Measurements from ENCODE around the gene TMED1. TPM values are rescaled to one million over a fixed set of nuclear protein-coding genes. Genes with fewer than 3 reads are reported as not detected.

TMED1 gene
- total and polyA plus RNA-seq, 9 of the 15 experiments (the other 6 are each of a cell fraction or from before 2014, with no cell fraction given): 0.86 to 30.2 (median 23.5) TPM

- TF ChIP-seq TRIM25 (IDR thresholded peaks at IDR 0.05; ENCODE audit: borderline replicate concordance) (0 out of 2 replicates have a peak, but pooled peaks have one; percentile 63), SMAD2 (IDR thresholded peaks at IDR 0.05; ENCODE audit: low read depth, low read length) (no peak), NCOA1 (IDR thresholded peaks at IDR 0.05; ENCODE audit: low read depth) (0 out of 2 replicates have a peak, but pooled peaks have one; percentile 45), ZNF3 (CRISPR knock-in tag; IDR thresholded peaks at IDR 0.05) (no peak), FOXA3 (CRISPR knock-in tag; conservative IDR thresholded peaks at IDR 0.05 in 1 of 2, IDR thresholded peaks at IDR 0.05 in 1 of 2) (peak in 1 of 2 experiments; percentile 95; a peak in 2 of 4 replicates), HDAC8 (tag; IDR thresholded peaks at IDR 0.05) (peak; percentile 95), MED1 (CRISPR knock-in tag; IDR thresholded peaks at IDR 0.05; ENCODE audit: borderline replicate concordance) (0 out of 2 replicates have a peak, but pooled peaks have one; percentile 20), ELF2 (CRISPR knock-in tag; IDR thresholded peaks at IDR 0.05) (no peak), NCOA4 (IDR thresholded peaks at IDR 0.05; ENCODE audit: partially characterized antibody) (no peak), LEF1 (IDR thresholded peaks at IDR 0.05) (no peak; the same call in 1 of the 2 replicates), JUN (IDR thresholded peaks at IDR 0.05; ENCODE audit: borderline replicate concordance, low read depth, low read length) (peak; percentile 91; the same call in 1 of the 2 replicates), JUN (CRISPR knock-in tag; IDR thresholded peaks at IDR 0.05; ENCODE audit: borderline replicate concordance) (peak; percentile 96; the same call in 1 of the 2 replicates), NR1H2 (CRISPR knock-in tag; IDR thresholded peaks at IDR 0.05) (peak; percentile 91; the same call in 1 of the 2 replicates), CBX5 (IDR thresholded peaks at IDR 0.05; ENCODE audit: borderline replicate concordance, low read depth) (peak; percentile 76; the same call in 1 of the 2 replicates), FOSL1 (tag; conservative IDR thresholded peaks at IDR 0.05) (peak; percentile 83), CBFA2T3 (IDR thresholded peaks at IDR 0.05) (peak; percentile 32; the same call in 1 of the 2 replicates), CCAR2 (IDR thresholded peaks at IDR 0.05; ENCODE audit: low read depth, low read length) (no peak; the same call in 1 of the 2 replicates), NCOR1 (IDR thresholded peaks at IDR 0.05) (no peak), SLC30A9 (CRISPR knock-in tag; IDR thresholded peaks at IDR 0.05) (no peak)
- TF ChIP-seq, protein P1, sequence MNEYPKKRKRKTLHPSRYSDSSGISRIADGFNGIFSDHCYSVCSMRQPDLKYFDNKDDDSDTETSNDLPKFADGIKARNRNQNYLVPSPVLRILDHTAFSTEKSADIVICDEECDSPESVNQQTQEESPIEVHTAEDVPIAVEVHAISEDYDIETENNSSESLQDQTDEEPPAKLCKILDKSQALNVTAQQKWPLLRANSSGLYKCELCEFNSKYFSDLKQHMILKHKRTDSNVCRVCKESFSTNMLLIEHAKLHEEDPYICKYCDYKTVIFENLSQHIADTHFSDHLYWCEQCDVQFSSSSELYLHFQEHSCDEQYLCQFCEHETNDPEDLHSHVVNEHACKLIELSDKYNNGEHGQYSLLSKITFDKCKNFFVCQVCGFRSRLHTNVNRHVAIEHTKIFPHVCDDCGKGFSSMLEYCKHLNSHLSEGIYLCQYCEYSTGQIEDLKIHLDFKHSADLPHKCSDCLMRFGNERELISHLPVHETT (CRISPR knock-in tag; conservative IDR thresholded peaks at IDR 0.05 in 1 of 2, IDR thresholded peaks at IDR 0.05 in 1 of 2): peak in 1 of 2 experiments; percentile 94; a peak in 2 of 4 replicates
- TF ChIP-seq, protein P2, sequence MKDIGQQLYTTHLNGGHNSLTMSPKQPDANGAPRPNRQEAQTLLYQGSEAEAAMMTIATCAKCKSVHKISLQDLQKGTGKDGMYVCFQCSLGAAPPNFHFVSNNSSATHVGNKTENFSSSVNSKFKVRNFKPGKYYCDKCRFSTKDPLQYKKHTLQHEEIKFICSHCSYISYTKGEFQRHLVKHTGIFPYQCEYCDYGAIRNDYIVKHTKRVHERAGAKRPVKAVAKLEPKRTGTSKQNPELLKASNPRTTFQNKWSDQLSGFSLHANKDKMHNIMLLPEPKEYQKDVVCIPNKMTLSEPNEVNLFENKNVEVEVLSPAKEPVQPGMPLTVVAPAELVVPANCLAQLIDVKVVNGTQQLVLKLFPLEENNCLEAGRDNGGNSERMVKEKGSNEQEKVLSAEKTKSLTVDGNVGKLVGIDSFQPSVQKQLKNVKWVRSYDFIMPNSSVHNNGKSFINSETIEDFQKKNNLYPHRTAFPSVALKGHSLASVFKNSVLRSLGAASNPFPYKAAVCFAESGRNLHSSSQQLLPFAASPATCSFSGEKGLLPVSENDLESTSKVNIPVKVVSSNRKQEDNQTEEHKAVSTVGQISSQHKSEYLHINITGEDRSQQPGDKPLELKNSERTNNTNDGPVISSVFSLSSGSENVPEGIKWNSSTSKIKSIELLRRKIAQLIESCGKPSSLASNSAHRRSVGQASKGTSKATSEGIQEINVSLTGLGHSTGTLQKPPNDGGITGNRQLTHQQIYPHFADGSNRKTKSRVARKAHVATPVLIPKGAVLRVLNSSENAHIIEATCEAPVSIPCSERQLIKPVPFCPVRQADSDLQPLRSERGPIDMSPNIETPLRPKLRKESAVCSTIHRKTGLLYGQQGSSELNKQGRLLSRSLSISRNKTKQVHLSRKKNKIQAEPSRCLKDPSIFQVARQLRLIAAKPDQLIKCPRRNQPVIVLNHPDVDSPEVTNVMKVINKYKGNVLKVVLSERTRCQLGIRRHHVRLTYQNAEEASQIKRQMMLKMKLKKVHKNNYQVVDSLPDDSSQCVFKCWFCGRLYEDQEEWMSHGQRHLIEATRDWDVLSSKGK (CRISPR knock-in tag; IDR thresholded peaks at IDR 0.05): no peak
Observed at GRCh38 chr19:10836479-10837330, 693 bp upstream of the TMED1 start (continued).

Measured in K562 (cell line).